ENCODE results near the gene ARSB. TPM values are rescaled to one million over a fixed set of nuclear protein-coding genes. Genes with fewer than 3 reads are reported as not detected.
A peak's percentile ranks its signal among the peaks of the same experiment; 100 is the strongest.

The ARSB gene
- total and polyA plus RNA-seq, 4 donors = 19.8 to 21.8 (median 20.9) TPM

GRCh38 chr5:78833284-78833683, 151.8 kb downstream of the ARSB start:
- H3K27me3 ChIP-seq (ENCODE audit: control insufficient read depth, insufficient read depth, low read length) = no peaks in the 10 kb centered on the region
- no peak for DNase-seq (ENCODE audit: low read depth in 4 of 6, low spot score in 6 of 6)
- 78% methylated on average over 1 of the region's 3 CpGs for WGBS (ENCODE audit: insufficient coverage)
- no peak overlapping the region for H3K27ac ChIP-seq (ENCODE audit: low read depth, low read length)
- no peaks in the 10 kb centered on the region for H3K9me3 ChIP-seq (ENCODE audit: control insufficient read depth, insufficient read depth, low read length)
- no peaks in the 10 kb centered on the region for H3K36me3 ChIP-seq (ENCODE audit: control insufficient read depth, insufficient read depth, low read length)
- H3K4me1 ChIP-seq (ENCODE audit: control insufficient read depth, insufficient read depth, low read length) = no peaks in the 10 kb centered on the region
- H3K4me3 ChIP-seq (ENCODE audit: low read depth, low read length) = no peak overlapping the region

- DNase-seq (ENCODE audit: low read depth in 4 of 6, low spot score in 6 of 6) = no peak
- H3K4me3 ChIP-seq (ENCODE audit: low read depth, low read length) = no peak overlapping the region
Measured at GRCh38 chr5:78830528-78831046, 154.5 kb downstream of the ARSB start.

GRCh38 chr5:78829811-78830527, 155.1 kb downstream of the ARSB start:
- DNase-seq (ENCODE audit: low read depth in 4 of 6, low spot score in 6 of 6) = peak in 1 of 6 donors; percentile 40
- no peak overlapping the region for H3K4me3 ChIP-seq (ENCODE audit: low read depth, low read length)
- WGBS (ENCODE audit: insufficient coverage) = 43% methylated on average over 4 of the region's 6 CpGs

More at GRCh38 chr5:78830528-78831046, 154.5 kb downstream of the ARSB start:
- H3K9me3 ChIP-seq (ENCODE audit: control insufficient read depth, insufficient read depth, low read length) = no peaks in the 10 kb centered on the region
- no peaks in the 10 kb centered on the region for H3K36me3 ChIP-seq (ENCODE audit: control insufficient read depth, insufficient read depth, low read length)
- no peak overlapping the region for H3K27ac ChIP-seq (ENCODE audit: low read depth, low read length)
- WGBS (ENCODE audit: insufficient coverage) = 93% methylated on average over 2 of the region's 8 CpGs
- no peaks in the 10 kb centered on the region for H3K27me3 ChIP-seq (ENCODE audit: control insufficient read depth, insufficient read depth, low read length)
- no peaks in the 10 kb centered on the region for H3K4me1 ChIP-seq (ENCODE audit: control insufficient read depth, insufficient read depth, low read length)

GRCh38 chr5:78827725-78828124, 157.4 kb downstream of the ARSB start:
- H3K4me3 ChIP-seq (ENCODE audit: low read depth, low read length) = no peak overlapping the region
- WGBS (ENCODE audit: insufficient coverage) = 33% methylated on average over 1 of the region's 4 CpGs
- no peak for DNase-seq (ENCODE audit: low read depth in 4 of 6, low spot score in 6 of 6)
- no peak overlapping the region for H3K27ac ChIP-seq (ENCODE audit: low read depth, low read length)
- no peaks in the 10 kb centered on the region for H3K36me3 ChIP-seq (ENCODE audit: control insufficient read depth, insufficient read depth, low read length)
- no peaks in the 10 kb centered on the region for H3K27me3 ChIP-seq (ENCODE audit: control insufficient read depth, insufficient read depth, low read length)
- H3K9me3 ChIP-seq (ENCODE audit: control insufficient read depth, insufficient read depth, low read length) = no peaks in the 10 kb centered on the region
- H3K4me1 ChIP-seq (ENCODE audit: control insufficient read depth, insufficient read depth, low read length) = no peaks in the 10 kb centered on the region

More at GRCh38 chr5:78829811-78830527, 155.1 kb downstream of the ARSB start:
- H3K27me3 ChIP-seq (ENCODE audit: control insufficient read depth, insufficient read depth, low read length) = no peaks in the 10 kb centered on the region
- H3K36me3 ChIP-seq (ENCODE audit: control insufficient read depth, insufficient read depth, low read length) = no peaks in the 10 kb centered on the region
- H3K4me1 ChIP-seq (ENCODE audit: control insufficient read depth, insufficient read depth, low read length) = no peaks in the 10 kb centered on the region
- no peaks in the 10 kb centered on the region for H3K9me3 ChIP-seq (ENCODE audit: control insufficient read depth, insufficient read depth, low read length)
- no peak overlapping the region for H3K27ac ChIP-seq (ENCODE audit: low read depth, low read length)

GRCh38 chr5:78824831-78825281, 160.3 kb downstream of the ARSB start:
- H3K4me3 ChIP-seq (ENCODE audit: low read depth, low read length) = no peak overlapping the region
- WGBS (ENCODE audit: insufficient coverage) = no CpG with 5 or more reads among the region's 2 CpGs
- DNase-seq (ENCODE audit: low read depth in 4 of 6, low spot score in 6 of 6) = peak in 1 of 6 donors; percentile 52
- H3K4me1 ChIP-seq (ENCODE audit: control insufficient read depth, insufficient read depth, low read length) = no peaks in the 10 kb centered on the region
- H3K27me3 ChIP-seq (ENCODE audit: control insufficient read depth, insufficient read depth, low read length) = no peaks in the 10 kb centered on the region
- H3K36me3 ChIP-seq (ENCODE audit: control insufficient read depth, insufficient read depth, low read length) = no peaks in the 10 kb centered on the region
- no peak overlapping the region for H3K27ac ChIP-seq (ENCODE audit: low read depth, low read length)
- H3K9me3 ChIP-seq (ENCODE audit: control insufficient read depth, insufficient read depth, low read length) = no peaks in the 10 kb centered on the region

GRCh38 chr5:78823196-78823595, 161.9 kb downstream of the ARSB start:
- Histone ChIP-seq H3K4me1 (ENCODE audit: control insufficient read depth, insufficient read depth, low read length) (no peaks in the 10 kb centered on the region), H3K27me3 (ENCODE audit: control insufficient read depth, insufficient read depth, low read length) (no peaks in the 10 kb centered on the region), H3K4me3 (ENCODE audit: low read depth, low read length) (no peak overlapping the region), H3K36me3 (ENCODE audit: control insufficient read depth, insufficient read depth, low read length) (no peaks in the 10 kb centered on the region), H3K9me3 (ENCODE audit: control insufficient read depth, insufficient read depth, low read length) (no peaks in the 10 kb centered on the region), H3K27ac (ENCODE audit: low read depth, low read length) (no peak overlapping the region)
- no peak for DNase-seq (ENCODE audit: low read depth in 4 of 6, low spot score in 6 of 6)
- no CpG with 5 or more reads among the region's 1 CpG for WGBS (ENCODE audit: insufficient coverage)

GRCh38 chr5:78821536-78822021, 163.5 kb downstream of the ARSB start:
- no peak for DNase-seq (ENCODE audit: low read depth in 4 of 6, low spot score in 6 of 6)
- Histone ChIP-seq H3K27me3 (ENCODE audit: control insufficient read depth, insufficient read depth, low read length) (no peaks in the 10 kb centered on the region), H3K4me1 (ENCODE audit: control insufficient read depth, insufficient read depth, low read length) (no peaks in the 10 kb centered on the region), H3K27ac (ENCODE audit: low read depth, low read length) (no peak overlapping the region), H3K36me3 (ENCODE audit: control insufficient read depth, insufficient read depth, low read length) (no peaks in the 10 kb centered on the region), H3K4me3 (ENCODE audit: low read depth, low read length) (no peak overlapping the region), H3K9me3 (ENCODE audit: control insufficient read depth, insufficient read depth, low read length) (no peaks in the 10 kb centered on the region)
- WGBS (ENCODE audit: insufficient coverage) = no CpG with 5 or more reads among the region's 2 CpGs

GRCh38 chr5:78819707-78820106, 165.4 kb downstream of the ARSB start:
- Histone ChIP-seq H3K27me3 (ENCODE audit: control insufficient read depth, insufficient read depth, low read length) (no peaks in the 10 kb centered on the region), H3K36me3 (ENCODE audit: control insufficient read depth, insufficient read depth, low read length) (no peaks in the 10 kb centered on the region), H3K4me3 (ENCODE audit: low read depth, low read length) (no peak overlapping the region), H3K4me1 (ENCODE audit: control insufficient read depth, insufficient read depth, low read length) (no peaks in the 10 kb centered on the region), H3K9me3 (ENCODE audit: control insufficient read depth, insufficient read depth, low read length) (no peaks in the 10 kb centered on the region), H3K27ac (ENCODE audit: low read depth, low read length) (no peak overlapping the region)
- DNase-seq (ENCODE audit: low read depth in 4 of 6, low spot score in 6 of 6) = no peak
- WGBS (ENCODE audit: insufficient coverage) = 80% methylated on average over 1 of the region's 1 CpG

GRCh38 chr5:78819166-78819565, 165.9 kb downstream of the ARSB start:
- Histone ChIP-seq H3K27me3 (ENCODE audit: control insufficient read depth, insufficient read depth, low read length) (no peaks in the 10 kb centered on the region), H3K4me1 (ENCODE audit: control insufficient read depth, insufficient read depth, low read length) (no peaks in the 10 kb centered on the region), H3K36me3 (ENCODE audit: control insufficient read depth, insufficient read depth, low read length) (no peaks in the 10 kb centered on the region), H3K27ac (ENCODE audit: low read depth, low read length) (no peak overlapping the region), H3K4me3 (ENCODE audit: low read depth, low read length) (no peak overlapping the region), H3K9me3 (ENCODE audit: control insufficient read depth, insufficient read depth, low read length) (no peaks in the 10 kb centered on the region)
- no peak for DNase-seq (ENCODE audit: low read depth in 4 of 6, low spot score in 6 of 6)
- WGBS (ENCODE audit: insufficient coverage) = no CpG with 5 or more reads among the region's 3 CpGs
